Stomach (tissue), 4 donors: Measurements from ENCODE around the gene TLR7.

Source experiments
- CTCF ChIP-seq, 7 experiments: fragments of 450-650 bp in 4 of 7; fragments of 200-600 bp in 3 of 7; sonication (generic) in 3 of 7; IDR thresholded peaks; one replicate each; pipeline ENCODE4 v1.5.1; 2016 to 2019; ENCODE audit warnings: antibody characterized with exemption in 7 of 7, control low read depth in 2 of 7, mild to moderate bottlenecking in 1 of 7
- EP300 ChIP-seq: sonication (generic); formaldehyde crosslinking; IDR thresholded peaks from one replicate; pipeline ENCODE4 v1.6.1; 2017; ENCODE audit warnings: antibody characterized with exemption
- POLR2A ChIP-seq, 4 donors: fragments of 450-650 bp; IDR thresholded peaks; one replicate each; pipeline ENCODE4 v1.6.1; 2016; ENCODE audit warnings: antibody characterized with exemption in 4 of 4, control low read depth in 2 of 4, mild to moderate bottlenecking in 1 of 4, moderate library complexity in 1 of 4
- POLR2AphosphoS5 ChIP-seq, 3 donors: sonication (generic); formaldehyde crosslinking; IDR thresholded peaks; one replicate each; pipeline ENCODE4 v1.6.1; 2016; ENCODE audit warnings: antibody characterized with exemption in 3 of 3

GRCh38 chrX:12891171-12891570 lies 24.3 kb downstream of the TLR7 start:
- TF ChIP-seq CTCF (IDR thresholded peaks at IDR 0.05), result no peak
- no peak for TF ChIP-seq POLR2A (IDR thresholded peaks at IDR 0.05)
- TF ChIP-seq POLR2AphosphoS5 (IDR thresholded peaks at IDR 0.05), result no peak
- no peak for TF ChIP-seq EP300
